ENCODE results near the gene HABP4.

Gene HABP4

DNA sequence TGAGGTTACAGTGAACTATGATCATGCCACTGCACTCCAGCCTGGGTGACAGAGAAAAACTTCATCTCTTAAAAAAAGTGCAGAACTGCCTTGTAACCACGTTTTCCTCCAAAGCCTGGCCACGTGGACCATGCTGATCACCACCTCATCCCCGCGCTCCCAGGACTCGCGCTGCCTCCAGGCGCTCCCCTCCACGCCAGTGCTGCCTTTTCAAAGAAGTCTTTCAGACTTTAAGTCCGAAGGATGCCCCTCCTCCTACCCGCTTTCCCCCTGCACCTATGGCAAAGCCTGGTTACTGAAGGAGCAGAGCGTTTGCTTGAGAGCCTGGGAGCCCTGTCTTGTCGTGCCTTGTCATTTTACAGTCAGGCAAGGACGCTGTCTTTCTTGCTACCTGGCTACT lies 43.8 kb downstream of the HABP4 start:
- in situ Hi-C loops (cut with MboI; ENCODE audit: low pct_unique_long_range_greater_than_20kb, low sequenced_read_pairs, unreplicated experiment) = no loop called here
- TF ChIP-seq, protein P1, sequence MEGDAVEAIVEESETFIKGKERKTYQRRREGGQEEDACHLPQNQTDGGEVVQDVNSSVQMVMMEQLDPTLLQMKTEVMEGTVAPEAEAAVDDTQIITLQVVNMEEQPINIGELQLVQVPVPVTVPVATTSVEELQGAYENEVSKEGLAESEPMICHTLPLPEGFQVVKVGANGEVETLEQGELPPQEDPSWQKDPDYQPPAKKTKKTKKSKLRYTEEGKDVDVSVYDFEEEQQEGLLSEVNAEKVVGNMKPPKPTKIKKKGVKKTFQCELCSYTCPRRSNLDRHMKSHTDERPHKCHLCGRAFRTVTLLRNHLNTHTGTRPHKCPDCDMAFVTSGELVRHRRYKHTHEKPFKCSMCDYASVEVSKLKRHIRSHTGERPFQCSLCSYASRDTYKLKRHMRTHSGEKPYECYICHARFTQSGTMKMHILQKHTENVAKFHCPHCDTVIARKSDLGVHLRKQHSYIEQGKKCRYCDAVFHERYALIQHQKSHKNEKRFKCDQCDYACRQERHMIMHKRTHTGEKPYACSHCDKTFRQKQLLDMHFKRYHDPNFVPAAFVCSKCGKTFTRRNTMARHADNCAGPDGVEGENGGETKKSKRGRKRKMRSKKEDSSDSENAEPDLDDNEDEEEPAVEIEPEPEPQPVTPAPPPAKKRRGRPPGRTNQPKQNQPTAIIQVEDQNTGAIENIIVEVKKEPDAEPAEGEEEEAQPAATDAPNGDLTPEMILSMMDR (IDR thresholded peaks at IDR 0.05; ENCODE audit: extremely low read depth, insufficient read depth, missing control alignments) = no peak
- DNase-seq (ENCODE audit: low spot score) = no peak

DNA sequence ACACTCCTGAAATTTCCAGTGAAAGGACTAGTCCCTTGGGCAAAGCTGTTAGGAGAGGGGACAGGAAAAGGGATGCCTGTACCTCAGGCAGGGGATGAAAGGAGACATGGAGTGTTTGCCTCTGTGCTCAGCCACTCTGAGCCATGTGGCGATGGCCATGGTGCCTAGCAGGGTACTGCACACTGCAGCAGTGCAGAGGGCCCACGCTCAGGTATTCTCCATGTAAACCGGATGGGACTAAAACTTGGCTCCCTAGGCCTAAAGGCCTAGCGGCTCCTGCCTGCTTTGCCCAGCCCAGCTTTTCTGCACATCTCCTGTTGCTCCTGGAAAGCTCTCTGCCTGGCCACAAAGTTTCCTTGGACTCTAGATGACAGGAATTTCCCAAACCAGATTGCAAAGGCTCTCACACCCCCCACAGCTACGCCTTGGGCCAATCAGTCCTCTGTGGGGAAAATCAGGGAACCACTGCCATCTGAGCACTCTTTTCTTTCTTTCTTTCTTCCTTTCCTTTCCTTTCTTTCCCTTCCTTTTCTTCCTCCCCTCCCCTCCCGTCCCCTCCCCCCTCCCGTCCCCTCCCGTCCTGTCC lies 44.3 kb downstream of the HABP4 start:
- DNase-seq (ENCODE audit: low spot score) = no peak
- in situ Hi-C loops (cut with MboI; ENCODE audit: low pct_unique_long_range_greater_than_20kb, low sequenced_read_pairs, unreplicated experiment) = no loop called here
- TF ChIP-seq, protein P1 (IDR thresholded peaks at IDR 0.05; ENCODE audit: extremely low read depth, insufficient read depth, missing control alignments) = no peak

DNA sequence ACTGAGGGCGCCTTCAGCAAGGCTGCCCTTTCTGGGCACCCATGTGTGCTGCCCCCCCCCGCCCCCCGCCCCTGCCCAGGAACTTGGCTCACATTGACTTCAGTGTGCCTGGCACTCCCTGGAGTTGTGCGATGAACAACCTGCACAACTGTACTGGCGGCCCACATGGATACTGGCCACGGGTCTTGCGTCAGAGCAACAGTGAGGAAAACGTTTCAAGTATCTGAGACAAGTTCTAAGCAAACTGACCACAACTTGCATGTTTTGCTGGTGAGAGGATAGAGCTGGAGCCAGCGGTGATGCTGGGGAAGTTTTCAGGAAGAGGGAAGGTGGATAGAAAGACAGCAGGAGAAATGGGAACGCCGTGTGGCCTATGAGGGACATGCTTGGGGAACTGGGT lies 45.4 kb downstream of the HABP4 start:
- DNase-seq (ENCODE audit: low spot score) = no peak
- in situ Hi-C loops (cut with MboI; ENCODE audit: low pct_unique_long_range_greater_than_20kb, low sequenced_read_pairs, unreplicated experiment) = no loop called here
- TF ChIP-seq, protein P1 (IDR thresholded peaks at IDR 0.05; ENCODE audit: extremely low read depth, insufficient read depth, missing control alignments) = no peak

DNA sequence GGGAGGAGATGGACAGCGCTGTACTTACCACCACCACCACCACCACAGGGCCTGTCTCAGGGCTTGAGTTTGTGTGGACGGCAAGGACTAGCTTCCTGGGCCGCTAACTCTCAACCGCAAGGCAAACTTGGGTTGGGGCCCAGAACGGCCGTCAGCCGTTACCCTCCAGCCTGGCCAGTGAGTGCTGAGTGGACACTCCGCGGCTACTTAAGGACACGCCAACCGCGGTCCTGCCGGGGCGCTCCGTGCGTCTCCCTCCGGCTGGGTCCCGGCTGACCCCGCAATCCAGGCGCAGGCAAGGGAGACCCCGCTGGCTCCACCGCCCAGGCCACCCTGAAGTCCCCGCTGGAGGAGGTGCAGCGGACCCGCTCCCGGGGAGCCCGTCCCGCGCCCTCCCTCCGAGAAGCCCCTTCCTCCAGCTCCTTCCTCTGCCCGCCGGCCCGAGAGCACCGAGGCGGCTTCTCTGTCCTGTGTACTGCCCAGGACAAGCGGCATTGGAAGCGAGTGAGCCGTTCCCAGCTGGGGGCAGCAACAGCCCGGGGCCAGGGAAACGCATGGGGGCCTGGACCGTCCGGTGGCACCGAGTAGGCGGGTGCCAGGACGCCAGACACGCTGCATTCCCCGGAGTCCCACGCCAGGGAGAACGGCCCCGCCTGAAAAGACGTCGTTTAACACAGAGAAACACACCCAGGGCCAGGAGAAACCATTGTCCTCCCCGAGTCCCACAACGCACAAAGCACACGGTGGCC lies 46.6 kb downstream of the HABP4 start:
- DNase-seq (ENCODE audit: low spot score) = no peak
- in situ Hi-C loops (cut with MboI; ENCODE audit: low pct_unique_long_range_greater_than_20kb, low sequenced_read_pairs, unreplicated experiment) = no loop called here
- TF ChIP-seq, protein P1 (IDR thresholded peaks at IDR 0.05; ENCODE audit: extremely low read depth, insufficient read depth, missing control alignments) = no peak

DNA sequence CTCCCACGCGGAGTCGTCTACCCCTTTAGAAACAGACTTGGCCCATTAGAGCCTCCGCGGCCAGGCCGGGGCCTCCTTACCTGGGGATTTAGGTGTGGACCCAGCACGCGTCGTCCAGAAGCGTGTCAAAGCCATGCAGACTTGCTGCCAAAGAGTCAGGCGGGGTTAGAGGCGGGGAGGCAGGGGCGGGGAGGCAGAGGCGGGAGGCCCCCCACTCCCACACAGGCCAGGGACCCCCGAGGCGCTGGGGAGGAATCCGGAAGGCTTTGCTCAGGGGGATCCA lies 47.1 kb downstream of the HABP4 start:
- DNase-seq (ENCODE audit: low spot score) = no peak
- TF ChIP-seq, protein P1 (IDR thresholded peaks at IDR 0.05; ENCODE audit: extremely low read depth, insufficient read depth, missing control alignments) = no peak
- in situ Hi-C loops (cut with MboI; ENCODE audit: low pct_unique_long_range_greater_than_20kb, low sequenced_read_pairs, unreplicated experiment) = no loop called here

DNA sequence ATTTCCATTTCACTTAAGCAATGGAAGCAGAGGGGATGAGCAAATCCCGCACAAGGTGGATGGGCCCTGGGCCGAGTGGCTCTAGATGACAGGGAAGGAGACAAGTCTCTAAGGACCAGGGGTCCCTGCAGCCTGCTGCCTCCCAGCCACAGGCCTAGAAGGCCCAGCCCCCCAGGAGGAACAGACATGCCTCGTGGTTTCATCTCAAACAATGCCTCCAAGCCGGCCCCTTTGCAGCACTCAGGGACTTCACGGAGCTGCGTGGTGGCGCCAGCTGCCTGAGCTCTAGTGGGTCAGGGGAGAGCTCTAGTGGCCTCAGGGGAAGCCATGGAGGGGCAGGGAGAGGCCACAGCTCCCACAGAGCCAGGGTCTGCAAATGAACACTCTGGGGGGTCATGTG lies 48.8 kb downstream of the HABP4 start:
- in situ Hi-C loops (cut with MboI; ENCODE audit: low pct_unique_long_range_greater_than_20kb, low sequenced_read_pairs, unreplicated experiment) = no loop called here
- no peak for DNase-seq (ENCODE audit: low spot score)
- TF ChIP-seq, protein P1 (IDR thresholded peaks at IDR 0.05; ENCODE audit: extremely low read depth, insufficient read depth, missing control alignments) = no peak
